A549 (cell line): ENCODE results near the gene IPO7.

ENCODE experiments used
- SMC3 ChIP-seq: fragments of >200 bp; sonication (Bioruptor Twin); formaldehyde crosslinking; IDR thresholded peaks from 3 replicates; pipeline ENCODE4 v1.6.1; 2018; ENCODE audit warnings: inconsistent platforms
- TF ChIP-seq, protein P1 (sequence below): fragments of >200 bp; sonication (Bioruptor Twin); formaldehyde crosslinking; IDR thresholded peaks from 3 replicates; pipeline ENCODE4 v1.5.1; 2016

DNA sequence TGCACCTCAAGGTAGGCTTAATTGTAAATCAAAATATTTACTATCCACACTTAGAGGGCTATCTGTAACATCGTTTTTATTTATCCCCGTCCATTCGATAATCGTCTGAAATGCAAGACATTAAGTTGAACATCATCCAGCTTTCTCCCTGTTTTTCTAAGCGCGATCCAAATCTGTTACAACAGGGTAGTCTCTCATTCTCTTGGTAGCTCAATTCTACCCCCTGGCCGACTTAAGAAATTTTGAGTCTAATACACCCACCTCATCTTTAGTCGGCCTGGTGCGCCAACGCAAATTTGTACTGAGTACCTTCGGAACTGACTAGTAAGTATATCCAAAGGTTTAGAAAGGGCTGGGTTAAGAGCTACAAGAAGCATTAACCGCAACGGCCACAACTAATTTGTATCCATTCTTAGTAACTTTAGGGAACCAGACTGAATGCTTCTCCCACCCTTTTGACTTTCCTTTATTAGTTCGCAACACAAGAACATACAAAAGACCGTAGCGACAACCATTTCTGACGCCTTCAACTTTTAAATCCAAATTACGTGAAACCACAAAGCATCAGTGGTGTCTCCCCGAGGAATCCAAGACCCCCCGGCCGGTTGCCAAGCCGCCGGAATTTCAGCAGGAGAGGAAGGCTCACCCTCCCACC, 75.3 kb downstream of the IPO7 start:
- no peak for TF ChIP-seq SMC3
- TF ChIP-seq, protein P1, sequence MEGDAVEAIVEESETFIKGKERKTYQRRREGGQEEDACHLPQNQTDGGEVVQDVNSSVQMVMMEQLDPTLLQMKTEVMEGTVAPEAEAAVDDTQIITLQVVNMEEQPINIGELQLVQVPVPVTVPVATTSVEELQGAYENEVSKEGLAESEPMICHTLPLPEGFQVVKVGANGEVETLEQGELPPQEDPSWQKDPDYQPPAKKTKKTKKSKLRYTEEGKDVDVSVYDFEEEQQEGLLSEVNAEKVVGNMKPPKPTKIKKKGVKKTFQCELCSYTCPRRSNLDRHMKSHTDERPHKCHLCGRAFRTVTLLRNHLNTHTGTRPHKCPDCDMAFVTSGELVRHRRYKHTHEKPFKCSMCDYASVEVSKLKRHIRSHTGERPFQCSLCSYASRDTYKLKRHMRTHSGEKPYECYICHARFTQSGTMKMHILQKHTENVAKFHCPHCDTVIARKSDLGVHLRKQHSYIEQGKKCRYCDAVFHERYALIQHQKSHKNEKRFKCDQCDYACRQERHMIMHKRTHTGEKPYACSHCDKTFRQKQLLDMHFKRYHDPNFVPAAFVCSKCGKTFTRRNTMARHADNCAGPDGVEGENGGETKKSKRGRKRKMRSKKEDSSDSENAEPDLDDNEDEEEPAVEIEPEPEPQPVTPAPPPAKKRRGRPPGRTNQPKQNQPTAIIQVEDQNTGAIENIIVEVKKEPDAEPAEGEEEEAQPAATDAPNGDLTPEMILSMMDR = no peak
